NCI-H510A treated with DMSO at 0.1 percent for 48 hours (cell line): ENCODE measurements around the gene TMEM14A.
A peak's percentile ranks its signal among the peaks of the same experiment; 100 is the strongest.
"Not testable (repeated sequence)": the region's sequence is repeated elsewhere in the genome, so short reads cannot be mapped to it uniquely, and the experiment has no call there.

ENCODE experiments used
- DNase-seq: peaks from one replicate; lab custom pipeline; 2025; lab: John Stamatoyannopoulos, UW

Gene TMEM14A

GRCh38 chr6:52657870-52658269 is 13.0 kb upstream of the TMEM14A start:
- DNase-seq = no peak

- no peak for DNase-seq
Observed at GRCh38 chr6:52661551-52661950, 9.4 kb upstream of the TMEM14A start.

DNA sequence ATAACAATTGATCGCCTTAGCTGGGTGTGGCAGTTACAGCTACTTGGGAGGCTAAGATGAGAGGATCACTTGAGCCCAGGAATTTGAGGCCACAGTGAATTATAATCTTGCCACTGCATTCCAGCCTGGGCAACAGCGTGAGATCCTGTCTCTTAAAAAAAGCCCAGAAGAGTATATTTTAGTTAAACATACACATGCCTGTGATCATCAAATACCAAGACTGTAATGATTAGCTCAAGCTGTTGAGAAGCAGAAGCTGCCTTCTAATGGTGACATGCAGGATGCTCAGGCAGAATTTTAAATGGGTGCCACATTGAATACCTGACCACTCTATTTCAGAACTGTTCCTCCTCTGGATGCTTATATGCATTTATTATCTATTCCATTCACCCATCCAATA is 8.9 kb upstream of the TMEM14A start:
- no peak for DNase-seq

DNA sequence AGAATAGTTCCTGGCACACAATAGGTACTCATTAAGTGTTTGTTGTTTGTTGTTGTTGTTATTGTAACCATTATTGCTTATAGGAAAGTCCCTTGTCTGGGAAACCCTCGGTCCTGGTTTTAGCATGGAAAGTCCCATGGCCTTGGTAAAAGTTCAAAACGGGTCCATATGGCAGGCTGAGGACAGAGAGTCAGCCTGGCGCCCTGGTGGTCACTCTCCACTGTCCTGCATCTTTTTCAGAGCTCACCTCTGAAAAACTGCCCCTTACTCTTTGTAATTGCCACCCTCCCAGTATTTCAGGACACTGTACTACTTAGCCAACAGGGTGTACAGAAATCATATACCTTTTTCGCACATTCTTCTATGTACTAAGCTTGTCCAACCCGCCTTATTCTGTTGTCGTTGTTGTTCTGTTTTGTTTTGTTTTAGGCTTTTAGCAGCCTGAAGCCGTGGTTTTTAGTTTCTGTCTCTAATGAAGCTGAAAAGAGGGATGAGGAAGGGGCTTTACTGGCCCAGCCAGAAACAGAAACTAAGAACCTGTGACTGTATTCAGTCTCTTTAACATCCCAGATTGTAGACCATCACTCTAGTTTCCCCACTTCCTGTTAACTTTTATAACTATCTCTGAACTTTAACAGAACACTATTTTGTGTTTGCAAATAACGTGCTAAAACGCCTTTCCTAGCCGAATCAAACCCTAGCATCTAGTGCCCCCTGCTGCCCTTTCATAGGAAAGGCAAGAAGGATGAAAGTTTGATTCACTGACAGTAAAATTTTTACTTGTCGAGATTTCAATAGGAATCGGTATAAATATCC is 7.6 kb upstream of the TMEM14A start:
- peak; percentile 99 for DNase-seq

DNA sequence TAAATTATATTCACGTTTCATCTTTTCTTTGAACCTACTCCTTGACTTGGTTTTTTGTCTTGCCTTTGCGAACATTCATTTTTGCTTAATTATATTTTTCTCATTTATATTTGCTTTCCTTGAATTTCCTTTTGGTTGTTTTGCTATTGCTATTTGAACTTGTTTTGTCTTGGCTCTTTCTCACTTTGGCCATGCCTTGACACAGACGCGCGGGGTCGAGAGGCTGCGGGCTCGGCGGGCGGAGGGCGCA is 7.1 kb upstream of the TMEM14A start:
- DNase-seq = no peak

GRCh38 chr6:52664186-52664990 is 6.5 kb upstream of the TMEM14A start:
- DNase-seq = peak; percentile 99

DNA sequence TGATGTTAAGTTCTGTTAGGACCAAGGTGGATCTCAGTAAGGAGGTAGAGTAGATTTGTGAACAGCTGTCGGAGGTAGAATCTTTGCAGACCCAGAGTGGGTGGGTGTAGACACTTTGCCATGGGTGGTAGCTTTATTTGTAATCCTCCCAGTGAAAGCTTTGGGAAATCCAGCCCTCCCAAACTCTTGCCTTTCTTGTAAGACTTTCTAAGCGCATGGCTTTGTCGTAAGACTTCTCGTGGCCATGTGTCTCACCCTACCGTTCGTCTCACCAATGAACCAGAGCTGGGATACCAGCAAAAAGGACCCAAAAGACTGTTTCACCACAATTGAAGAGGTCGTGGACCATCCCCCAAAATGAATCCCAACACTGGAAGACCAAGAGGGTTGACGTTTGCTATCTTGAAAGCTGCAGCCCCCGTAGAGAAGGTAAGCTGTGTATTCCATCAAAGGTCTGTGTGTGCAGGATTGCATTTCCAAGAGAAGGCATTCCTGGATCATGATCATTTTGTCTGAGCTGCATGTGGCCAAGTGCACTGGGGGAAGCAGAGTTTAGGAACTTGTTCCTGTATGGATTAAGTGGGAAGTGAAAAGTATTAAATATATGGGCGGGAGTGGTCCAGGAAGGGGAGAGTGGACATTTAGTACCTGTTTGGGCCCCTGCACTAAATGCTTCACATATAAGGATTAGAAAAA is 5.8 kb upstream of the TMEM14A start:
- DNase-seq = no peak

DNA sequence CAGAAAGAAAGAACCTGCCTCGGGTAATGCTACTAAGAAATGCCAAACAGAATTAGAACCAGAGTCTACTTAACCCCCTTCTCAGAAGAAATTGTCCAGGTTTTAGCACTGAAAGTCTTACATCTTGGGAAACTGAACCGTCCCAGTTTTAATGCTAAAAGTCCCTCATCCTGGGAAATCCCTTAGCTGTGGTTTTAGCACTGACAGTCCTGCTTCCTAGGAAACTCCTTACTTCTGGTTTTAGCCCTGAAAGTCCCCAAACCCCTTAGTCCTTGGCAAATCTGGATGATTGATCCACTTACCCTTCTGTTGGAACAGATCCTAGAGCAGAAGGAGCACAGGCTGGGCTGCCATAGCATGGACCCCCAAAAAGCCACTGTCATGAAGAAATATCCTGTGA is 4.8 kb upstream of the TMEM14A start:
- no peak for DNase-seq

DNA sequence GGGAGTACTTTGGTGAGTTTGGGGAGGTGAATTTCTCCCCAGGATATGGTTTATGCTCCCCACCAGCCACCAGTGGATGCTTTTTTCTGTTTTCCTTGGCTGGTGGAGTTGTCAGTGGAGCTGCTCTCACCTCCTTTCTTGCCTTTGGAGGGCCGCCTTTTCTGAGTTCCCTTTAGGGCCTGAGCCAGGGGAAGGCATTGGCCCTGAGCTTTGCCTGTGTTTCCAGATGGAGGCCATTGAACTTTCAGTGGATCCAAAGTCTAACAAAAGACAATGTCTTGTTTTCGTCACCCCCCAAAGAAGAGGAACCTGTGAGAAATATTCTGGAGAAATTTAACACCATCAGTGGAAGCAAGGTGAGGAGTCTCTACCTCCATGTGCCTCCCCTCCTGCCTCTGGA is 4.4 kb upstream of the TMEM14A start:
- no peak for DNase-seq

DNA sequence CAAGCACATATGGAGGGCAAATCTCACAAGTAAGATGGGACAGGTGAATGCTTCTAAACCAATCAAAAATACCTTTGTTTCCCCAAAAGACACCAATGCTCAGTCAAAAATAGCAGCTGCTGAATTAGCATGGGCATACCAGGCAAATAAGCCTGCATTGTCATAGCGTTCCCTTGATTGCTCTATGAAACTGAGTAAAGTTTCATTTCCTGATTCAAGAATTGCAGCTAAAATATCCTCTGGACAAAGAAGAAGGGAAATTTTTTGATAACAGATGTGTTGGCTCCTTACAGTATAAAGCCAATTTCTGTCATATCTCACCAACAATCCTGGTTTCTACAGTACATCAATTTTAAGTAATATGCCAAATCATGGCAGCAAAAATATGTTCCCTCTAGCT is 3.3 kb upstream of the TMEM14A start:
- DNase-seq = no peak

- peak; percentile 54 for DNase-seq
Observed at GRCh38 chr6:52671676-52672075, 763 bp downstream of the TMEM14A start.

GRCh38 chr6:52672412-52673025 is 1.6 kb downstream of the TMEM14A start:
- no peak for DNase-seq

DNA sequence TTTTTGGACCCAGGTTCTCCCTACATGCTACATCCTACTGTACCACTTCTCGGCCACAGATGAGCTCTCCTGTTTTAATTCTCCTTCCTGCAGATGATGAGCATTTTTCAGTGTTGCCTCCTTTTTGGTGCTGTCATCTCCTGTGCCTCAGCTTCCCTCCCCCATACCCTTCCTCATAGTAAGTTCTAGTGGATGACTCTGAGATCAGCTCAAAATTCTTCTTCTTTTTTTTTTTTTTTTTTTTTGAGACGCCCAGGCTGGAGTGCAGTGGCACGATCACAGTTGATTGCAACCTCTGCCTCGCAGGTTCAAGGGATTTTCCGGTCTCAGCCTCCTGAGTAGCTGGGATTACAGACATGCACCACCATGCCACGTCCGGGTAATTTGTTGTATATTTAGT is 3.8 kb downstream of the TMEM14A start:
- no peak for DNase-seq

DNA sequence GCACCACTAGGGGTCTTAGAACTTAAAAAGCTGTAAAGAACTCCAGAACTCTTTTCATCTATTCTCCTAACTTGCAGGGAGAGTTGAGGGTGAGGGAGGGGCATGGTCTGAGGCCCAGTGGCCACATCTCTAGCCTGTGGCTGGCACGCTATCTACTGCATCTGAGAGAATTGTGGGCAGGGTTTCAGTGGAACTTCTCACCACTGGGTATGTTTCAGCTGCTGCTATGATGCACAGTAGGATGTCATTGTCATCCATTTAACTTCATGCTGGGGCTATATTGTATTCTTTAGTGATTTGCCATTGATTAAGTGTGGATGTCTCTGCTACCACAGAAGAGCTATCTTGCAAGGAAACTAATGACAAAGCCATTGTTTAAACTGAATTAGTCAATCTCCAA is 4.5 kb downstream of the TMEM14A start:
- no peak for DNase-seq

- not testable (repeated sequence) for DNase-seq
Observed at GRCh38 chr6:52676631-52677030, 5.7 kb downstream of the TMEM14A start.

- DNase-seq = no peak
Observed at GRCh38 chr6:52681416-52681815, 10.5 kb downstream of the TMEM14A start.

GRCh38 chr6:52686878-52687699 is 16.2 kb downstream of the TMEM14A start:
- DNase-seq = no peak

GRCh38 chr6:52689857-52690256 is 18.9 kb downstream of the TMEM14A start:
- no peak for DNase-seq

DNA sequence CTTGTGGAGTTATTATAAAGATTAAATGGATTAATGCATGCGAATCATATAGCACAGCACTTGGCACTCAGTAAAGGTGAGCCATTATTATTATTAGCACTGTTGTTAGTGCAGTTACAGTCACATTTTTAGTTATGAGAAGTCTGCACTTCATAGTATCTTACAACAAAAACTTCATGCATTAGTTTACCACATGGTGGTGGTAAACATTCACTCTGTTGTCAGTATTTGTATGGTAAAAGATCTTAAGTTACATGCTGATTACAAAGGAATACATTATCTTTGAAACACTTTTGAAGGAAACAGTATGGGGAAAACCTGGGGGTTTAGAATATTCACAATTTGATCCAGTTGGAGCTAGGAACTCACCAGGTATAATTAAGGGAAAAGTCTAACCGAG is 20.8 kb downstream of the TMEM14A start:
- peak; percentile 18 for DNase-seq

DNA sequence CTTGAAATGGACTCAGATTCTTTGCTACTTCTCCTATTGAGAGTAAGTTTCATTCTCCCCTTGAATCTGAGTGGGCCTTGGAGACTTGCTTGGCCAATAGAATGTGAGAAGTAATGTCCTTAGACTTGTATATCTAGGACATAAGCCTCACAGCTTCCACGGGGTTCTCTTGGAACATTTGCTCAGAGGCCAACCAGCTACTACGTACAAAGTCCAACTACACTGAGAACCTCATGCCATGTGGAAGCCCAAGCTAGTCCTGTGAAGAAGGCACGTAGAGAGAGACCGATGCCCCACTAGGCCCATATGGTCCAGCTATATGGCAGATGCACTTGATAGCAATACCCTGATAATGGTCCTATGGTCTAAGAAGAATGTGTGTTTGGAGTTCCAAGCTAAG is 22.9 kb downstream of the TMEM14A start:
- no peak for DNase-seq

GRCh38 chr6:52694404-52694803 is 23.5 kb downstream of the TMEM14A start:
- no peak for DNase-seq

GRCh38 chr6:52696418-52696817 is 25.5 kb downstream of the TMEM14A start:
- DNase-seq = no peak
